ENCODE results near the gene GARNL3. TPM values are rescaled to one million over a fixed set of nuclear protein-coding genes. Genes with fewer than 3 reads are reported as not detected.

GARNL3 gene
- total RNA-seq, 1 experiment from 2014 or later: 2.8 TPM

- no TSS peak for BruUV-seq (replicated peaks)
- no peak for TF ChIP-seq CTCF (IDR thresholded peaks at IDR 0.05; ENCODE audit: unreplicated experiment)
- Mint-ChIP-seq H3K36me3 (ENCODE audit: insufficient read depth, unreplicated experiment) (no peaks in the 10 kb centered on the region), H3K4me1 (ENCODE audit: low read depth, unreplicated experiment) (no peaks in the 10 kb centered on the region), H3K9me3 (ENCODE audit: low read depth, unreplicated experiment) (no peaks in the 10 kb centered on the region), H3K27me3 (ENCODE audit: unreplicated experiment) (no peaks in the 10 kb centered on the region), H3K4me3 (ENCODE audit: low read depth, unreplicated experiment) (no peak overlapping the region), H3K27ac (ENCODE audit: unreplicated experiment) (no peak overlapping the region)
- CTCF ChIA-PET: no interaction called here
- intact Hi-C loops (cut with micrococcal nuclease; ENCODE audit: unreplicated experiment): no loop called here
- no peak for DNase-seq
These were observed 94.2 kb downstream of the GARNL3 start for GRCh38 chr9:127358770-127359169.

DNA sequence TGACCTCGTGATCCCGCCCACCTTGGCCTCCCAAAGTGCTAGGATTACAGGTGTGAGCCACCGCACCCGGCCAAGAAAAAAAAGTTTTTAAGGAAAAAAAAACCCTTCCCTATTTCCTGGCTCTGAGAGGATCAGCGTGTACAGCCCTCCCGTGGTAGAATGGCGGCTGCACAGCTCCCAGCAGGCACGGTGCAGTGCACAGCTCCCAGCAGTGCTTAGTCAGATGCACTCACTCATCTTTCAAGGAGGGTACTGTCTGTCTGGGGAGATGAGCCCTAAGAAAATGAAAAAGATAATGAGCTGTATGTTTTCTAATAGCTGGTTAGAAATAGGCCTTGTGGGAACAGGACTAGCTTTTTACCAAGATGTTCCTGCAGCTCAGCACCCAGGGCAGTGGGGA is 95.7 kb downstream of the GARNL3 start:
- Mint-ChIP-seq H3K4me3 (ENCODE audit: low read depth, unreplicated experiment) (no peak overlapping the region), H3K27me3 (ENCODE audit: unreplicated experiment) (no peaks in the 10 kb centered on the region), H3K27ac (ENCODE audit: unreplicated experiment) (no peak overlapping the region), H3K9me3 (ENCODE audit: low read depth, unreplicated experiment) (no peaks in the 10 kb centered on the region), H3K36me3 (ENCODE audit: insufficient read depth, unreplicated experiment) (no peaks in the 10 kb centered on the region), H3K4me1 (ENCODE audit: low read depth, unreplicated experiment) (no peaks in the 10 kb centered on the region)
- no TSS peak for BruUV-seq (replicated peaks)
- DNase-seq: no peak
- no peak for TF ChIP-seq CTCF (IDR thresholded peaks at IDR 0.05; ENCODE audit: unreplicated experiment)
- CTCF ChIA-PET: no interaction called here
- intact Hi-C loops (cut with micrococcal nuclease; ENCODE audit: unreplicated experiment): no loop called here

DNA sequence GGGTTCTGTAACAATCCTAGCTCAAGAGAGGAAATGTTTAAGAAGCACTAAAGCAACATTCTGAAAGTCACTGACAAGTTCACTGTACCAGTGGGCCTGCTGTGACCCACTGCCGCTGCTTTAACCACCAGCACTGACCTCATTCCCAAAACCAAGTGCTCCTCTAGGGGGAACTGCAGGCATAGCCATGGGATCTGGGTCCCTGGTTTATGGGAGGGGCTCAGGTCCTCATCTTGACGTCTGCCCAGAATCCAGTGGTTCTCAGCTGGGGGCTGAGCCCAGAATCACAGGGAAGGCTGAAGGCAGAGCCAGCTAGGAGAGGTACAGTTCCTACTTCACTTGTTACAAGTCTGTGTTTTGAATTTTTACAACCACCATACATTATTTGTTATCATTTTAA is 96.3 kb downstream of the GARNL3 start:
- TF ChIP-seq CTCF (IDR thresholded peaks at IDR 0.05; ENCODE audit: unreplicated experiment): no peak
- no peak for DNase-seq
- Mint-ChIP-seq H3K27me3 (ENCODE audit: unreplicated experiment) (no peaks in the 10 kb centered on the region), H3K36me3 (ENCODE audit: insufficient read depth, unreplicated experiment) (no peaks in the 10 kb centered on the region), H3K27ac (ENCODE audit: unreplicated experiment) (no peak overlapping the region), H3K9me3 (ENCODE audit: low read depth, unreplicated experiment) (no peaks in the 10 kb centered on the region), H3K4me3 (ENCODE audit: low read depth, unreplicated experiment) (no peak overlapping the region), H3K4me1 (ENCODE audit: low read depth, unreplicated experiment) (no peaks in the 10 kb centered on the region)
- BruUV-seq (replicated peaks): no TSS peak
- CTCF ChIA-PET: no interaction called here
- intact Hi-C loops (cut with micrococcal nuclease; ENCODE audit: unreplicated experiment): no loop called here

DNA sequence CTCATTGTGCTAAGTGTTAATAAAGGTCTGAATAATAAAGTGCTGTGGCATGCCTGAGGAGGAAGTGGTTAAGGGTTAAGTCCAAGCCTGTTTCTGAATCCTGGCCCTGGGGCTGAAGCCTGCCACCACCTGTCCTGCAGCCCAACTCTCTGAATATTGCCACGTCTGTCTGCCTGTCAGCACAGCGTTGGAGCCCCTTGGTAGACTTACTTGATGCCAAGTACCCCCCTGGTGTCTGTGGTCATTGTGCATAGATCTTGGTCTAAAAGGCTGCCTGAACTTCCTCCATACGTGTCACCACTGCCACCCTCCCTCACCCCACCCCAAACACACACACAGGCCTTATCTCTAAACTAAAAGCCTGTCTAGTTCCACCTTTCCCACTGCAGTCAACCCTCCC is 97.0 kb downstream of the GARNL3 start:
- intact Hi-C loops (cut with micrococcal nuclease; ENCODE audit: unreplicated experiment): no loop called here
- no peak for DNase-seq
- TF ChIP-seq CTCF (IDR thresholded peaks at IDR 0.05; ENCODE audit: unreplicated experiment): no peak
- H3K4me3 Mint-ChIP-seq (ENCODE audit: low read depth, unreplicated experiment): no peak overlapping the region
- H3K4me1 Mint-ChIP-seq (ENCODE audit: low read depth, unreplicated experiment): no peaks in the 10 kb centered on the region
- no peaks in the 10 kb centered on the region for H3K27me3 Mint-ChIP-seq (ENCODE audit: unreplicated experiment)
- H3K9me3 Mint-ChIP-seq (ENCODE audit: low read depth, unreplicated experiment): no peaks in the 10 kb centered on the region
- CTCF ChIA-PET: no interaction called here
- no peaks in the 10 kb centered on the region for H3K36me3 Mint-ChIP-seq (ENCODE audit: insufficient read depth, unreplicated experiment)
- no peak overlapping the region for H3K27ac Mint-ChIP-seq (ENCODE audit: unreplicated experiment)
- no TSS peak for BruUV-seq (replicated peaks)

- intact Hi-C loops (cut with micrococcal nuclease; ENCODE audit: unreplicated experiment): no loop called here
- H3K36me3 Mint-ChIP-seq (ENCODE audit: insufficient read depth, unreplicated experiment): no peaks in the 10 kb centered on the region
- DNase-seq: no peak
- H3K9me3 Mint-ChIP-seq (ENCODE audit: low read depth, unreplicated experiment): no peaks in the 10 kb centered on the region
- no TSS peak for BruUV-seq (replicated peaks)
- no peaks in the 10 kb centered on the region for H3K27me3 Mint-ChIP-seq (ENCODE audit: unreplicated experiment)
- H3K4me1 Mint-ChIP-seq (ENCODE audit: low read depth, unreplicated experiment): no peaks in the 10 kb centered on the region
- CTCF ChIA-PET: interaction anchor here (0.9 to 1.0 kb wide), 2 partner anchors 216 to 224 kb away, joined by 3 to 5 read pairs; no protein-coding TSS in a partner anchor
- H3K4me3 Mint-ChIP-seq (ENCODE audit: low read depth, unreplicated experiment): no peak overlapping the region
- no peak for TF ChIP-seq CTCF (IDR thresholded peaks at IDR 0.05; ENCODE audit: unreplicated experiment)
- no peak overlapping the region for H3K27ac Mint-ChIP-seq (ENCODE audit: unreplicated experiment)
These were observed 98.3 kb downstream of the GARNL3 start for GRCh38 chr9:127362829-127363228.
